Panc1 (cell line): Measurements from ENCODE around the gene DCST2. TPM values are rescaled to one million over a fixed set of nuclear protein-coding genes. Genes with fewer than 3 reads are reported as not detected.
A peak's percentile ranks its signal among the peaks of the same experiment; 100 is the strongest.

Source experiments
- ATAC-seq: fragments of 200-7000 bp; cut with Tn5 transposase; 2 replicates; pipeline ENCODE4 v1.9.1; 2020; ENCODE audit warnings: mild to moderate bottlenecking, moderate library complexity
- BruUV-seq: library from RNA; stranded (reverse); fragments of 400-500 nt; replicated peaks from 2 replicates; lab custom pipeline; 2021; lab: Mats Ljungman, UMichigan
- CTCF ChIA-PET: fragments of 300-600 bp; sonication (Branson Sonifier 250); formaldehyde crosslinking; loops from one replicate; lab custom pipeline; 2022; ENCODE audit warnings: antibody characterized with exemption; lab: Charles Lee
- POLR2A ChIA-PET: fragments of 300-600 bp; sonication (Branson Sonifier 250); formaldehyde crosslinking; loops from one replicate; lab custom pipeline; 2022; ENCODE audit warnings: antibody characterized with exemption; lab: Charles Lee
- DNase-seq: peaks from one replicate; pipeline ENCODE4 v3.0.0-alpha.2; 2010; ENCODE audit warnings: low read depth, low spot score
- H3K27ac ChIP-seq: 2 replicates; pipeline ENCODE4 v1.5.1; 2011; ENCODE audit warnings: mild to moderate bottlenecking, low read length, inconsistent platforms
- H3K27me3 ChIP-seq: fragments of 200-500 bp; sonication (Bioruptor generic); 2 replicates; pipeline ENCODE4 v1.6.0; 2014; ENCODE audit warnings: low read length, inconsistent platforms; ENCODE audit not compliant: control insufficient read depth, insufficient read depth
- H3K36me3 ChIP-seq: fragments of 200-500 bp; sonication (Bioruptor generic); 2 replicates; pipeline ENCODE4 v1.5.1; 2014; ENCODE audit warnings: inconsistent platforms, mild to moderate bottlenecking, low read length, moderate library complexity; ENCODE audit not compliant: control insufficient read depth, insufficient read depth
- H3K4me1 ChIP-seq: 2 replicates; pipeline ENCODE4 v1.5.1; 2011; ENCODE audit warnings: inconsistent platforms, mild to moderate bottlenecking, low read length, moderate library complexity; ENCODE audit not compliant: control insufficient read depth, insufficient read depth
- H3K4me3 ChIP-seq, 2 experiments: 2 replicates each; pipeline ENCODE4 v1.5.1; 2011 to 2012; ENCODE audit warnings: low read depth in 2 of 2, low read length in 2 of 2, mild to moderate bottlenecking in 2 of 2, inconsistent platforms in 1 of 2, moderate library complexity in 1 of 2
- H3K9me3 ChIP-seq: fragments of 200-500 bp; sonication (Bioruptor generic); 2 replicates; pipeline ENCODE4 v1.5.1; 2014; ENCODE audit warnings: low read depth, mild to moderate bottlenecking, inconsistent platforms, low read length, moderate library complexity; ENCODE audit not compliant: control insufficient read depth, insufficient read depth
- POLR2AphosphoS5 ChIP-seq: IDR thresholded peaks from 2 replicates; pipeline ENCODE4 v1.6.1; 2012; ENCODE audit warnings: mild to moderate bottlenecking, low read depth, low read length, moderate library complexity
- SIN3A ChIP-seq: IDR thresholded peaks from 2 replicates; pipeline ENCODE4 v1.6.1; 2012; ENCODE audit warnings: low read depth, mild to moderate bottlenecking, low read length, moderate library complexity, borderline replicate concordance; ENCODE audit not compliant: insufficient read depth
- TCF7L2 ChIP-seq: IDR thresholded peaks from 2 replicates; pipeline ENCODE4 v1.6.1; 2011; ENCODE audit warnings: mild to moderate bottlenecking, low read depth, low read length, inconsistent platforms
- in situ Hi-C: cut with HindIII; loops from 2 replicates; pipeline ENCODE4 v1.10.0; 2016; ENCODE audit warnings: low sequenced_read_pairs, low pct_unique_long_range_greater_than_20kb
- intact Hi-C: fragments of 100-400 bp; cut with micrococcal nuclease; formaldehyde crosslinking; loops from one replicate; pipeline ENCODE4 v1.10.0; 2022; ENCODE audit not compliant: unreplicated experiment
- total RNA-seq: library from RNA; stranded (reverse); gene quantifications from one replicate; pipeline ENCODE4 v1.2.1, GENCODE V29; 2021; ENCODE audit not compliant: unreplicated experiment
- TF ChIP-seq, protein P1 (sequence below), 2 experiments: IDR thresholded peaks; 2 replicates each; pipeline ENCODE4 v1.6.1; 2011 to 2012; ENCODE audit warnings: low read depth in 2 of 2, control low read depth in 1 of 2, low read length in 1 of 2, mild to moderate bottlenecking in 1 of 2, moderate library complexity in 1 of 2; ENCODE audit not compliant: insufficient read depth in 1 of 2
- TF ChIP-seq, protein P2 (sequence below): fragments of 450-650 bp; IDR thresholded peaks from 2 replicates; pipeline ENCODE4 v1.5.1; 2017; ENCODE audit warnings: mild to moderate bottlenecking

The DCST2 gene
- total RNA-seq, 1 experiment from 2014 or later: 0.13 TPM

DNA sequence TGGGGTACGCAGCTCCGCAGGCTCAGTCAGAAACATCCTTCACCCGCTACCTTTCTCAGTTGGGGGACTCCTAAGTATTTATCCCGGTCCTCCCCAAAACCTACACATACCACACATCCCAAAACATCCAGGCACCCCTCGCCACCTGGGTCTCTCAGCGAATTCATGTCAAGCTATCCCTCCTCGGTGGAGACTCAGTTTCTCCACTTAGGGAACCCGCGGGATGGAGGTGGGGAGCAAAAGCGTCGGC, 32.2 kb downstream of the DCST2 start:
- in situ Hi-C loops: no loop called here
- Histone ChIP-seq H3K9me3 (no peaks in the 10 kb centered on the region), H3K4me1 (peaks cover 29% of the 10 kb centered on the region), H3K27me3 (no peaks in the 10 kb centered on the region), H3K4me3 (peak overlapping the region; percentile 69 to 74), H3K27ac (peak overlapping the region; percentile 94), H3K36me3 (peaks cover 3% of the 10 kb centered on the region; the same call in 1 of the 2 replicates)
- TSS peak; percentile 81 for BruUV-seq
- intact Hi-C loops: loop anchor here (5.0 kb wide), 1 partner anchor 274 kb away; no protein-coding TSS in a partner anchor
- POLR2A ChIA-PET: interaction anchor here (0.7 kb wide), 1 partner anchor 27 kb away, joined by 3 read pairs; the partner anchor contains the start of gene CKS1B
- CTCF ChIA-PET: interaction anchor here (0.7 to 1.8 kb wide), 2 partner anchors 16 to 165 kb away, joined by 3 to 6 read pairs; no protein-coding TSS in a partner anchor
- ATAC-seq (peak; percentile 4; the same call in 1 of the 2 replicates), DNase-seq (no peak)
- TF ChIP-seq TCF7L2 (no peak), POLR2AphosphoS5 (no peak), SIN3A (no peak)
- TF ChIP-seq, protein P1, sequence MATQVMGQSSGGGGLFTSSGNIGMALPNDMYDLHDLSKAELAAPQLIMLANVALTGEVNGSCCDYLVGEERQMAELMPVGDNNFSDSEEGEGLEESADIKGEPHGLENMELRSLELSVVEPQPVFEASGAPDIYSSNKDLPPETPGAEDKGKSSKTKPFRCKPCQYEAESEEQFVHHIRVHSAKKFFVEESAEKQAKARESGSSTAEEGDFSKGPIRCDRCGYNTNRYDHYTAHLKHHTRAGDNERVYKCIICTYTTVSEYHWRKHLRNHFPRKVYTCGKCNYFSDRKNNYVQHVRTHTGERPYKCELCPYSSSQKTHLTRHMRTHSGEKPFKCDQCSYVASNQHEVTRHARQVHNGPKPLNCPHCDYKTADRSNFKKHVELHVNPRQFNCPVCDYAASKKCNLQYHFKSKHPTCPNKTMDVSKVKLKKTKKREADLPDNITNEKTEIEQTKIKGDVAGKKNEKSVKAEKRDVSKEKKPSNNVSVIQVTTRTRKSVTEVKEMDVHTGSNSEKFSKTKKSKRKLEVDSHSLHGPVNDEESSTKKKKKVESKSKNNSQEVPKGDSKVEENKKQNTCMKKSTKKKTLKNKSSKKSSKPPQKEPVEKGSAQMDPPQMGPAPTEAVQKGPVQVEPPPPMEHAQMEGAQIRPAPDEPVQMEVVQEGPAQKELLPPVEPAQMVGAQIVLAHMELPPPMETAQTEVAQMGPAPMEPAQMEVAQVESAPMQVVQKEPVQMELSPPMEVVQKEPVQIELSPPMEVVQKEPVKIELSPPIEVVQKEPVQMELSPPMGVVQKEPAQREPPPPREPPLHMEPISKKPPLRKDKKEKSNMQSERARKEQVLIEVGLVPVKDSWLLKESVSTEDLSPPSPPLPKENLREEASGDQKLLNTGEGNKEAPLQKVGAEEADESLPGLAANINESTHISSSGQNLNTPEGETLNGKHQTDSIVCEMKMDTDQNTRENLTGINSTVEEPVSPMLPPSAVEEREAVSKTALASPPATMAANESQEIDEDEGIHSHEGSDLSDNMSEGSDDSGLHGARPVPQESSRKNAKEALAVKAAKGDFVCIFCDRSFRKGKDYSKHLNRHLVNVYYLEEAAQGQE (IDR thresholded peaks at IDR 0.05; ENCODE audit: insufficient read depth in 1 of 2, low read depth in 2 of 2, low read length in 1 of 2): no peak
- TF ChIP-seq, protein P2, sequence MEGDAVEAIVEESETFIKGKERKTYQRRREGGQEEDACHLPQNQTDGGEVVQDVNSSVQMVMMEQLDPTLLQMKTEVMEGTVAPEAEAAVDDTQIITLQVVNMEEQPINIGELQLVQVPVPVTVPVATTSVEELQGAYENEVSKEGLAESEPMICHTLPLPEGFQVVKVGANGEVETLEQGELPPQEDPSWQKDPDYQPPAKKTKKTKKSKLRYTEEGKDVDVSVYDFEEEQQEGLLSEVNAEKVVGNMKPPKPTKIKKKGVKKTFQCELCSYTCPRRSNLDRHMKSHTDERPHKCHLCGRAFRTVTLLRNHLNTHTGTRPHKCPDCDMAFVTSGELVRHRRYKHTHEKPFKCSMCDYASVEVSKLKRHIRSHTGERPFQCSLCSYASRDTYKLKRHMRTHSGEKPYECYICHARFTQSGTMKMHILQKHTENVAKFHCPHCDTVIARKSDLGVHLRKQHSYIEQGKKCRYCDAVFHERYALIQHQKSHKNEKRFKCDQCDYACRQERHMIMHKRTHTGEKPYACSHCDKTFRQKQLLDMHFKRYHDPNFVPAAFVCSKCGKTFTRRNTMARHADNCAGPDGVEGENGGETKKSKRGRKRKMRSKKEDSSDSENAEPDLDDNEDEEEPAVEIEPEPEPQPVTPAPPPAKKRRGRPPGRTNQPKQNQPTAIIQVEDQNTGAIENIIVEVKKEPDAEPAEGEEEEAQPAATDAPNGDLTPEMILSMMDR: no peak

DNA sequence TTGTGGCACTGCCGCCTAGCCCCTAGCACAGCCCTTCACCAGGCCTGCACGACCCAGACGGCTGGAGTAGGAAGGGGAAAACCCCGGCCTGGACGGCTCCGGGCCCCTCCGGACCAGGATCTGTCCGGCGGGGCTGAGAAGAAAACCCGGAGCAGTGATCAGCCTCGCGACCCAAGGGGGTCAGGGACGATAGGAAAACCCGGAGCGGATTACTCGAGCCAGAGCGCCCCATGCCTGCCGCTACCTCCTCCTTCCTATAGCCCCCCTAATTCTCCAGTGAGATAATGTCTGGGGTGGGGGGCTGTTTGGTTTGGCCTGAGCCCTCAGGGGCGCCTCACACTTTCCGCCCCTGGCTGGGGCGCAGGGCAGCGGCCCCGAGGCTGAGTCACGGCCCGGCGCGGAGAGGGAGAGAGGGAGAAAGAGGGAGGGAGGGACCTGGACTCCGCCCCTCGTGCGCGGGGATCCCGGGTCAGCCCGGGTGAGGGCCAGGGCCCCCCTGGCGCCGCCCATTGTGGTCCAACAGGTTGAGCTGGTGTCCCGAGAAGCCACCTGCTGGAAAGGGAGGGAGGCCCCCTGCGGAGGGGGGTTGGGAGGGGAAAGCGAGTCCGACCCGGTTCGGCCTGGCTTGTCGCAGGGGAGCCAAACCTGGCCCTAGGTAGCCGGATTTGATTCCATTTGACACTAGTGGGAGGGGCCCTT, 32.7 kb downstream of the DCST2 start:
- no TSS peak for BruUV-seq
- in situ Hi-C loops: no loop called here
- peak; percentile 66 for ATAC-seq

More for the DNA sequence above, 32.7 kb downstream of the DCST2 start:
- no peaks in the 10 kb centered on the region for H3K9me3 ChIP-seq
- H3K4me3 ChIP-seq: peak overlapping the region; percentile 69 to 74
- intact Hi-C loops: loop anchor here (5.0 kb wide), 1 partner anchor 274 kb away; no protein-coding TSS in a partner anchor
- peaks cover 3% of the 10 kb centered on the region; the same call in 1 of the 2 replicates for H3K36me3 ChIP-seq
- ChIA-PET POLR2A (interaction anchor here (0.7 kb wide), 1 partner anchor 27 kb away, joined by 3 read pairs; the partner anchor contains the start of gene CKS1B), CTCF (interaction anchor here (0.7 to 1.8 kb wide), 2 partner anchors 16 to 166 kb away, joined by 3 to 6 read pairs; no protein-coding TSS in a partner anchor)
- H3K4me1 ChIP-seq: peaks cover 25% of the 10 kb centered on the region
- DNase-seq: no peak
- H3K27me3 ChIP-seq: no peaks in the 10 kb centered on the region
- H3K27ac ChIP-seq: peak overlapping the region; percentile 94
- TF ChIP-seq SIN3A (no peak; the same call in 1 of the 2 replicates), TCF7L2 (peak; percentile 26; the same call in 1 of the 2 replicates), POLR2AphosphoS5 (peak; percentile 55; the same call in 1 of the 2 replicates)
- TF ChIP-seq, protein P1 (IDR thresholded peaks at IDR 0.05; ENCODE audit: insufficient read depth in 1 of 2, low read depth in 2 of 2, low read length in 1 of 2): no peak
- TF ChIP-seq, protein P2: no peak
